ENCODE measurements around the gene COL4A2.
A peak's percentile ranks its signal among the peaks of the same experiment; 100 is the strongest.
"Not testable (repeated sequence)": the region's sequence is repeated elsewhere in the genome, so short reads cannot be mapped to it uniquely, and the experiment has no call there.

Gene COL4A2

DNA sequence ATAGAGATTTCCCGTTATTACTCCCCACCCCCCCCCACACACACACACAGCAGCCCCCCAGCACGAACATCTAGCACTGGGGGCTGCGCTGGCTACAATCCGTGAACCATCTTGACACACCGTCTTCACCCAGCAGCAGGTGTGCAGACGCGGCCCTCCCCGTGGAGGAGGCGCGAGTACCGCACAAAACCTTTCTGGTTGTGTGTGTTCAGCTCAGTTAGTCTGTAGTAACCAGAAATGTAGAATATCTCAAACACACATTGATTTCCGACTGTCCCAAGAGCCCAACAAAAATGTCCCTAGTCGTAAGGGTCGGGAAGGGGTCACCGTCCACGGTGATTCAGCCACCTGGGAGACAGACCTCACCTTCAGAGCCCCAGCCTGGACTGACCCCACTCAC, 131.7 kb downstream of the COL4A2 start:
- DNase-seq (ENCODE audit: low read depth), result no peak

DNA sequence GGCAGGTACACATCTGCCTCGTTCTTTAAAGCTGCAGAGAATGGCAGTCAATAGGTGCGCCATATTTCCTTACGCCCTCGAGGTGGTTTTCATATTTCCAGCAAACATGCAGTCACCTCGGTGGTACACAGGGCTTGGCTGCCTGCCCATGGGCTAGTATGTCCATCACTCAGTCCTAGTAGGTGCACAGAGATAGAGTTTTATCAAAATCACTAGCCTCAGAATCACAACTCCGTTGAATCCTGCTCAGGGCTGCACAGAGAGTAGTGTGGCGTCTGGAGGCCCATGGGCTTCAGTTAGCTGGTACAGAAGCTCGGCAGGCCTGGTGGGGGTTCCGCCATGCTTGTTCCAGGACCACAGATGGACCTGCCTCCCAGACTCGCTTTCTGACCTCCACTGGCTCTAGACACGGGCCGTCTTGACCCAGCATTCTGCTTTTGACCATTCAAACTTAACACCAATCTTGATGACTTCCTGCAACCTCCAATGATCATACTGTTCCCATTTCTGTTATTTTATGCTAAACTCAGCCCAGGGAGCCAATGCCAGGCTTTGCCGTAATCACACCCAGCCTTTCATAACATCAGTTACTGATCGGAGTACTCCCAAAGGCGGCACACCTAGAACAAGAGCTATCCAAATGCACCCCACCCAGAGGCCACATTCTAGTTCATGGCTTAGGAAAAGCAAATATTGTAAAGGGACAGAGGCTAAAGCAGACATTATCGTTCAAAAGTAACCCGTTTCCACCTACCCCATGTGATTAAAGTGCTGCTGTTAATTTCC, 134.1 kb downstream of the COL4A2 start:
- DNase-seq (ENCODE audit: low read depth), result no peak

DNA sequence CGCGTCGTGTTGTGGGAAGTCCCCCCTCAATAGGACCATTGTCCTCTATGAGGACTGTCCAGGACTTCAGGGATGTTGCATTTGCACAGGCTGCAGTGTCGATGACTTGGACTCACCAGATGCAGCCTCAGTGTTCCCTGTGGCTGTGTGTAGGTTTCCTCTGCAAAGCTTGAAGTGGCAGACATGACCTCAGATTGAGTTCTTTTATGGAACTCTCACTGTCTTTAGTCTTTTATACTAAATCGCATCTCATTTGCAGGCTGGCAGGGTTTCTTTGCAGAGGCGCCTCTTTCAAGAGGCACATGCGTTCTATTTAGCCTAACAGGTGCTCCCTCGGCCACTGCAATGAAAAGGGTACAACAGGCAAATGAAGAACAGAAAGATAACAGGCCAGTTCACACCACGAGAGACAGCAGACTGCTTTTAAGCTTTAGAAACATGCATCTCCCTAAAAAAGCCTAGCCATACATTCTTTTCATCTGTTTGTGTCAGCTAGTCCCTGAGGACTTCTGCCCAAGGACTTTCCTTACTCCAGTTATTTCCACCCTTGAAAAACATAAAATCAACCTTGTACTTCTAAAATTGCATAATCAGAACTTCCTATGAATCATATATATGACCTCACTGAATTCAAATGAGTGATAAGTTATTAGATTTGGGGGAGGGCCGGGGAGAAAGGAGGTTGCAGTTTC, 136.0 kb downstream of the COL4A2 start:
- DNase-seq (ENCODE audit: low read depth), result peak; percentile 77

GRCh38 chr13:110443622-110444225, 136.6 kb downstream of the COL4A2 start:
- DNase-seq (ENCODE audit: low read depth), result peak; percentile 58

DNA sequence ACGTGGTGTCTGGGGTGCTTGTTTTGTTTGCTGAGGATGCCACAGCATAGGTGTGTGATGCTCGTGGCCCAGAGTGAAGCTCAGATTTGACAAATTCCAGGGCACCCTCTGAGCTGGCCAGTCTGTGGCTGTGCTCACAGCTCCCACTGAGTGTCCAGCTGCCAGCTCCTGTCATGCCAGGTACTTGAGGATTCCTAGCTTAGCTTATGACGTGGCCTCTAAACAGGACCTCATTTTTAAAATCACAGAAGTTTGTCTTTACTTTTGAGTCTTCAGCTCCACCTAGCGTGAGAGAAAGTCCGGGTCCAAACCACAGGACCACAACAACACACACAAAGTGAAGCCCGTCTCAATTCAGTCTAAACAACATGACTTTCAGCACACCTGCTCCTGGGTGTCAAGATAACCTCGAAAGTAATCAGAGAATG, 137.2 kb downstream of the COL4A2 start:
- DNase-seq (ENCODE audit: low read depth), result peak; percentile 79

DNA sequence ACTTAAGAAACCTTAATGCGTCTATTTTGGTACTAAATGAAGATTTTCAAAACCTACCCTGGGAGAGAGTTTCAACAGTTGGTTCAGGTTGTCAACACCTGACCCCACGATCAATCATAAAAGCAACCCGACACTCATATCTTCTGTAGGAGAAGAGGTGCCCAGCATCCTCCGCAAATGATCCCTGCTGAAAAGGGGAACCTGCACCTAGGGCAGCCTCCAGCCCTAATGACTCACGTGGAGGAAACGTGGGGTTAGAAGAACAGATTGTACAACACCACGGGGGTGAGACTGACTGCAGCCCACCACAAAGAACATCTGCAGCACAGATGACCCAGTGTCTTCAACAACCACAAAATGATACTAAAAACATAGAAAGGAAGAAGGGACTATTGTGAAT, 138.1 kb downstream of the COL4A2 start:
- DNase-seq (ENCODE audit: low read depth), result peak; percentile 84

GRCh38 chr13:110445722-110446574, 138.9 kb downstream of the COL4A2 start:
- peak; percentile 65 for DNase-seq (ENCODE audit: low read depth)

DNA sequence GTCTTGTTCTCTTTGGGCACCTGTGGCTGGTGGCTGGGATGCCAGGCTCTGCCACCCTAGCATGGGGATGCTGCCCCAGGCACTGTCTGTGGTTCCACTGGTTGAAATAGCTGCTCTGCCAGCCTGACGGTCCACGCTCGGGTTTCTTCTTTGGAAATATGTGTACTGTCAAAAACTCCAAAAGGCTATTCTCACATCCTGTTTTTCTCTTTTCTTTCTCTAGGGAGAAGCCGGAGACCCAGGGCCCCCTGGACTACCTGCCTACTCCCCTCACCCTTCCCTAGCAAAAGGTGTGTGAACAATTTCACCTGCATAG, 139.4 kb downstream of the COL4A2 start:
- DNase-seq (ENCODE audit: low read depth), result no peak

DNA sequence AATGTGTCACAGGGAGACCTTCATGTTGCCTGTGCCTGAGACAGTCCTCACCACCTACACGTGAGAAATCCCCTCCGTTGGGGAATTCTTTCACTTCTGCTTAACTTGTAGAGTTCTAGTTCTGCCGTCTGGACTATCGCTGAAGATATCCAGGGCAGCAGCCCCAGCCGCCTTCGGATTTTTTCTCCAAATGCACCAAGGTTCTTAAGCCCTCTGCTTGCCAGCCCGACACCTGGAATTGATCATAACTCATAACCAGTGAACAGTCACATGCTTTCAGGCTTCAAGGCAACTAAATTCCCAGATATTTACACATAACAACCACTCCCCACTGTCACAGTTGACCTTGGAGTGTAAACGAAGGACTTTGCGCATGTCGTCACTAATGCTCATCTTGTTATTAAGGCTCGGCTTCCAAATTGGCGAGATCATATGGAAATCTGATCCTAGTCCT, 140.0 kb downstream of the COL4A2 start:
- peak; percentile 85 for DNase-seq (ENCODE audit: low read depth)

DNA sequence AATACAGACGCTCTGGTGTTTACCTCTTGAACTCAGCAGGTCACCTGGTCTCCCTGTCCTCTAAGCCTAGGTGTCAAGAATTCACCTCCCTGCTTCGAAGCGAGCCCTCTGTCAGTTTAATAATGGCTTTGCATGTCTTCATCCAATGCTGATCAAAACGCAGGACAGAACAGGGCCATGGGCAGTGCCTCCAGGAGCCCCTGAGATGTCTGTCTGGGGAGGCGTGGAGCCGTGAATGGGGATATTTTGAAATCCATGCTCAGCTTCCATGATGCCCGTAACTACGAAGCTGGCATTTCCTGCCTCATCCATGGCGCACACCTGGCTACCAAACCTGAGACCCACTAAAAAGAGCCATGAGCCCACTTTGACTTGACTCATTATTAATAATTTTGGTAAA, 140.7 kb downstream of the COL4A2 start:
- DNase-seq (ENCODE audit: low read depth), result no peak

- peak; percentile 73 for DNase-seq (ENCODE audit: low read depth)
Observed at GRCh38 chr13:110448230-110448629, 141.1 kb downstream of the COL4A2 start.

- DNase-seq (ENCODE audit: low read depth), result no peak
Observed at GRCh38 chr13:110448677-110449076, 141.6 kb downstream of the COL4A2 start.

GRCh38 chr13:110449219-110450015, 142.3 kb downstream of the COL4A2 start:
- no peak for DNase-seq (ENCODE audit: low read depth)

- DNase-seq (ENCODE audit: low read depth), result no peak
Observed at GRCh38 chr13:110450016-110450900, 143.2 kb downstream of the COL4A2 start.

- no peak for DNase-seq (ENCODE audit: low read depth)
Observed at GRCh38 chr13:110450941-110451730, 144.1 kb downstream of the COL4A2 start.

DNA sequence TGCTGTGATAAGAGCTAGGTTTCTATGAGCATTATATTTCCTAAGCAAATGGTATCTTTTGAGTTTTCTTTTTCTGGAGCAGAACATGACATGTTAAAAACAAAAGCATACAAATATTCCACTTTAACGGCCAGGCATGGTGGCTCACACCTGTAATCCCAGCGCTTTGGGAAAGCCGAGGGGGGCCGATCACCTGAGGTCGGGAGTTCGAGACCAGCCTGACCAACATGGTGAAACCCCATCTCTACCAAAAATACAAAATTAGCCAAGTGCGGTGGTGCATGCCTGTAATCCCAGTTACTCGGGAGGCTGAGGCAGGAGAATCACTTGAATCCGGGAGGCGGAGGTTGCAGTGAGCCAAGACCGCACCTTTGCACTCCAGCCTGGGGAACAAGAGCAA, 146.0 kb downstream of the COL4A2 start:
- not testable (repeated sequence) for DNase-seq (ENCODE audit: low read depth)

GRCh38 chr13:110453797-110454196, 146.7 kb downstream of the COL4A2 start:
- DNase-seq (ENCODE audit: low read depth), result no peak

GRCh38 chr13:110454227-110454859, 147.3 kb downstream of the COL4A2 start:
- DNase-seq (ENCODE audit: low read depth), result no peak

- DNase-seq (ENCODE audit: low read depth), result no peak
Observed at GRCh38 chr13:110454956-110455355, 147.9 kb downstream of the COL4A2 start.

Data from iris pigment epithelial cell (primary cell).